HG03097 (cell line): ENCODE data around the gene NFILZ.

Experiments
- ATAC-seq: cut with Tn5 transposase; IDR thresholded peaks from one replicate; pipeline ENCODE4 v1.9.1; 2021; ENCODE audit not compliant: unreplicated experiment, low FRiP score

Gene NFILZ

GRCh38 chr19:8629996-8630683, at the start of gene NFILZ:
Gene NFILZ, plus strand, starts transcription at chr19:8630633. Its CDS starts 46,133 bp downstream, at chr19:8676766.
- no peak for ATAC-seq

- peak; percentile 60 for ATAC-seq
Observed at GRCh38 chr19:8580710-8581281, 49.6 kb upstream of the NFILZ start.

- ATAC-seq, result no peak
Observed at GRCh38 chr19:8584965-8585893, 45.2 kb upstream of the NFILZ start.

- ATAC-seq, result no peak
Observed at GRCh38 chr19:8585894-8586750, 44.3 kb upstream of the NFILZ start.

GRCh38 chr19:8589177-8589714, 41.2 kb upstream of the NFILZ start:
- no peak for ATAC-seq

GRCh38 chr19:8592231-8593009, 38.0 kb upstream of the NFILZ start:
- ATAC-seq, result no peak

- no peak for ATAC-seq
Observed at GRCh38 chr19:8593931-8594330, 36.5 kb upstream of the NFILZ start.

GRCh38 chr19:8595651-8596050, 34.8 kb upstream of the NFILZ start:
- no peak for ATAC-seq

- no peak for ATAC-seq
Observed at GRCh38 chr19:8596168-8596567, 34.3 kb upstream of the NFILZ start.

GRCh38 chr19:8600064-8600463, 30.4 kb upstream of the NFILZ start:
- ATAC-seq, result no peak

- no peak for ATAC-seq
Observed at GRCh38 chr19:8600816-8601215, 29.6 kb upstream of the NFILZ start.

GRCh38 chr19:8601796-8602195, 28.6 kb upstream of the NFILZ start:
- no peak for ATAC-seq

GRCh38 chr19:8605514-8605913, 24.9 kb upstream of the NFILZ start:
- ATAC-seq, result no peak

- no peak for ATAC-seq
Observed at GRCh38 chr19:8607386-8607785, 23.0 kb upstream of the NFILZ start.

- ATAC-seq, result no peak
Observed at GRCh38 chr19:8608941-8609278, 21.5 kb upstream of the NFILZ start.

GRCh38 chr19:8609279-8610040, 21.0 kb upstream of the NFILZ start:
- ATAC-seq, result no peak

- ATAC-seq, result no peak
Observed at GRCh38 chr19:8610041-8610935, 20.1 kb upstream of the NFILZ start, which contains the start of gene ADAMTS10. Gene ADAMTS10, minus strand, starts transcription at chr19:8610715. Its CDS starts 5,005 bp downstream, at chr19:8605710.

GRCh38 chr19:8610936-8611300, 19.5 kb upstream of the NFILZ start:
- ATAC-seq, result no peak
